ENCODE results near the gene ESR1.

Gene ESR1

GRCh38 chr6:151763938-151764680, 43.4 kb upstream of the ESR1 start:
- Mint-ChIP-seq H3K4me3 (peak overlapping the region; percentile 73), H3K36me3 (ENCODE audit: low read depth) (no peaks in the 10 kb centered on the region), H3K27me3 (ENCODE audit: low read depth, poor library complexity) (peaks cover 7% of the 10 kb centered on the region), H3K27ac (peak overlapping the region; percentile 3), H3K9me3 (no peaks in the 10 kb centered on the region), H3K4me1 (peaks cover 14% of the 10 kb centered on the region)
- peak; percentile 83 for DNase-seq
- peak; percentile 66 for TF ChIP-seq CTCF (IDR thresholded peaks at IDR 0.05)

- H3K4me3 Mint-ChIP-seq = no peak overlapping the region
- peak; percentile 51 for DNase-seq
- H3K27ac Mint-ChIP-seq = no peak overlapping the region
- no peaks in the 10 kb centered on the region for H3K9me3 Mint-ChIP-seq
- TF ChIP-seq CTCF (IDR thresholded peaks at IDR 0.05) = peak; percentile 76
- no peaks in the 10 kb centered on the region for H3K36me3 Mint-ChIP-seq (ENCODE audit: low read depth)
- H3K27me3 Mint-ChIP-seq (ENCODE audit: low read depth, poor library complexity) = peaks cover 9% of the 10 kb centered on the region
- H3K4me1 Mint-ChIP-seq = peaks cover 14% of the 10 kb centered on the region
Observed at GRCh38 chr6:151765444-151765886, 42.0 kb upstream of the ESR1 start.

GRCh38 chr6:151772446-151772845, 35.0 kb upstream of the ESR1 start:
- H3K27ac Mint-ChIP-seq = no peak overlapping the region
- no peaks in the 10 kb centered on the region for H3K36me3 Mint-ChIP-seq (ENCODE audit: low read depth)
- no peaks in the 10 kb centered on the region for H3K4me1 Mint-ChIP-seq
- DNase-seq = no peak
- peaks cover 5% of the 10 kb centered on the region for H3K27me3 Mint-ChIP-seq (ENCODE audit: low read depth, poor library complexity)
- no peak overlapping the region for H3K4me3 Mint-ChIP-seq
- no peak for TF ChIP-seq CTCF (IDR thresholded peaks at IDR 0.05)
- no peaks in the 10 kb centered on the region for H3K9me3 Mint-ChIP-seq

DNA sequence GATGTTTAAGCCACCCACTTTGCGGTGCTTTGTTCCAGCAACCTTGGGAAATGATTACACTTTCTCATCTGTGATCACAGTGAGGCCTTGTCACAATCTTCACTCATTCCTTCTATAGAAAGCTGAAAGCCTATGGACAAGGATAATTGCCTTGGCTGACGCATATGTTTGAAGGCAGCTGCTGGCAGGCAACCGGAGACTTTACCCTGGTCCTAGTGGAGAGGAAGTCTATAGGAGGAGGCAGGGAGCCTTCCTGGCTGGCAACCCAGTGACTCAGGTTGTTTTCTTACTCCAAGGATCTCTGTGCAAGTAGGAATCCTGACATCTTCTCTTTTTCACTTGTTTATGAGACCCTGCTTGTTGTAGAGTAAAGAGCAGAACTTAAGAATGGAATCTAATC, 34.1 kb upstream of the ESR1 start:
- Mint-ChIP-seq H3K4me3 (no peak overlapping the region), H3K4me1 (no peaks in the 10 kb centered on the region), H3K27me3 (ENCODE audit: low read depth, poor library complexity) (peaks cover 4% of the 10 kb centered on the region), H3K36me3 (ENCODE audit: low read depth) (no peaks in the 10 kb centered on the region), H3K9me3 (no peaks in the 10 kb centered on the region), H3K27ac (no peak overlapping the region)
- no peak for DNase-seq
- TF ChIP-seq CTCF (IDR thresholded peaks at IDR 0.05) = no peak

GRCh38 chr6:151782560-151782959, 24.9 kb upstream of the ESR1 start:
- H3K4me1 Mint-ChIP-seq = no peaks in the 10 kb centered on the region
- H3K27ac Mint-ChIP-seq = no peak overlapping the region
- peaks cover 4% of the 10 kb centered on the region for H3K27me3 Mint-ChIP-seq (ENCODE audit: low read depth, poor library complexity)
- peaks cover 6% of the 10 kb centered on the region for H3K9me3 Mint-ChIP-seq
- no peak overlapping the region for H3K4me3 Mint-ChIP-seq
- no peaks in the 10 kb centered on the region for H3K36me3 Mint-ChIP-seq (ENCODE audit: low read depth)
- TF ChIP-seq CTCF (IDR thresholded peaks at IDR 0.05) = no peak
- DNase-seq = no peak

DNA sequence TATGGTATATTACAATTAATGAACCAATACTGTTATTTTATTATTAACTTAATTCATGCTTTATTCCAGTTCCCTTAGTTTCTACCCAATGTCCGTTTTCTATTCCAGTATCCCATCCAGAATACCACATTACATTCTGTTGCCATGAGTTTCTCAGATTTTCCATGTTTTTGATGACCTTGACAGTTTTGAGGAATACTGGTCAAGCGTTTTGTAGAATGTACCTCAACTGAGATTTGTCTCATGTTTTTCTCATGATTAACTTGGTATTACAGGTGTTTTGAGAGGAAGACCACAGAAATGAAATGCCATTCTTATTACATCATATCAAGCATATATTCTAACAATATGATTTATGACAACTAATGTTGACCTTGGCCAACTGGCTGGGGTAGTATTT, 23.8 kb upstream of the ESR1 start:
- Mint-ChIP-seq H3K4me1 (no peaks in the 10 kb centered on the region), H3K4me3 (no peak overlapping the region)

More for the DNA sequence above, 23.8 kb upstream of the ESR1 start:
- Mint-ChIP-seq H3K27ac (no peak overlapping the region), H3K27me3 (ENCODE audit: low read depth, poor library complexity) (peaks cover 4% of the 10 kb centered on the region), H3K9me3 (peaks cover 11% of the 10 kb centered on the region), H3K36me3 (ENCODE audit: low read depth) (no peaks in the 10 kb centered on the region)
- DNase-seq = no peak
- no peak for TF ChIP-seq CTCF (IDR thresholded peaks at IDR 0.05)
